Activated T-cell treated with anti-CD3 and anti-CD28 coated beads for 4 hours (primary cell): ENCODE results near the gene OXNAD1.

Experiments
- DNase-seq: peaks from one replicate; pipeline ENCODE4 v3.0.0-alpha.2; 2020

The OXNAD1 gene

DNA sequence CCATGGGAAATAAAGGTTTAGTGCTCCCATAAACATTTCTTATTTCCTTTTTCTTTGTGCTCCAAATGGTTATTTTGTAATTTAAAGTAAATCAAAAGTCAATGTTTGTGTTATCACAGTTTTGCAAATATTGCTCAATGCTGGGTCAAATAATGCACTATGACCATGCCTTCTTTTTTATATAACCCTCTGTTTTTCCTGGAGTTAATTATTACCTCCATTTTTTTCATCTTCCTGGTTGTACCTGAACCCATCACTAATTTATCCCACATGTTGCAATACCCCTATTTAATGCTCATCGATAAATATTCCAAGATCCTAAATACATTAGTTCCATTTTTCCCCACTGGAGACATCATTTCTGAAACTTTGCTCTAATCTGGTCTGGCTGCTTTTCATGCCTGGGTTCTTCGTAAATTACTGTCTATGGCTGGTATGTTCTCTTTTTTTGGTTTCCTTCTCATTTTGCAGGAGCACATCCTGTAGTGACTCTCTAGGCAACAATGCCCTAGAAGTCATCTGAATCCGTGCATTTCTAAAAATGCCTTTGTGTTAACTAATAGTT, 66.4 kb downstream of the OXNAD1 start:
- no peak for DNase-seq

- no peak for DNase-seq
These were observed 68.0 kb downstream of the OXNAD1 start for GRCh38 chr3:16332904-16333426.

- DNase-seq = no peak
These were observed 69.9 kb downstream of the OXNAD1 start for GRCh38 chr3:16334909-16335308.

- DNase-seq = no peak
These were observed 70.3 kb downstream of the OXNAD1 start for GRCh38 chr3:16335333-16335732.

- no peak for DNase-seq
These were observed 71.0 kb downstream of the OXNAD1 start for GRCh38 chr3:16335772-16336645.

DNA sequence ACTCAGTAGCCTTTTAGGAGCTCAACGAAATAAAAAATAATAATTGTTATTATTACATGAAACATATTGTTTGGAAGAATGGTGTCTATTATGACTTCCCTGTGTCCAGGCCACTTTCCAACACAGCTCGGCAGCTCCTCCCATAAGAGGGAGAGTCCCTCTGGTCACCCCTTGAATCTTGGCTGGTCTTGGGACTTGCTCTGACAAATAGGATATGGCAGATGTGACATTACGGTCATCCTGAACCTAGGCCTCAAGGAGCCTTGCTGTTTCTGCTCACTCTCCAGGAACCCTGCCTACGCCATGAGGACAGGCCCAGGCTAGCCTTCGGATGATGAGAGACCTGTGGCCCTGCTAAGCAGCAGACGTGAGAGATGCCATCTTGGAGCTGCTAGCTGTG, 71.8 kb downstream of the OXNAD1 start:
- DNase-seq = no peak

GRCh38 chr3:16337856-16338540, 73.0 kb downstream of the OXNAD1 start:
- DNase-seq = peak; percentile 26

GRCh38 chr3:16338999-16339398, 74.0 kb downstream of the OXNAD1 start:
- DNase-seq = no peak

- no peak for DNase-seq
These were observed 78.1 kb downstream of the OXNAD1 start for GRCh38 chr3:16343101-16343500.

- no peak for DNase-seq
These were observed 81.5 kb downstream of the OXNAD1 start for GRCh38 chr3:16346413-16347081.

DNA sequence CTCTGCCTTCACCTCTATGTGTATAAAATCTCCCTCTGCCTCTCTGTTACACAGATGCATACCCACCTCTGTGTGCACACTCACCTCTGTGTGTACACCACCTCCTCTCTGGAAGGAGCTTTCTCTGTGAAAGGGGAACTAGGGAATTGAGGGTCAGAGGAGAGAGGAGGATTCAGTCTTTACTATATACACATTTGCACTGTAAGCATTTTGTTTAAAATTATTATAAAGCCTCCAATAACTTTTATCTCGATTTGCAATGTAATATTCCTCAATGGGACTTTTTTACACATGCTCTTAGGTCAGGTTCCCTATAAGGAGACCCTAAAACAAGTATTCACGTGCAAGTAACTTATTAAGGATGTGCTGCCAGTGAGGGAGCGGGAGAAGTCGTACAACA, 82.5 kb downstream of the OXNAD1 start:
- no peak for DNase-seq

- DNase-seq = no peak
These were observed 85.1 kb downstream of the OXNAD1 start for GRCh38 chr3:16349986-16350596.

- no peak for DNase-seq
These were observed 85.7 kb downstream of the OXNAD1 start for GRCh38 chr3:16350597-16351318.

GRCh38 chr3:16352428-16352827, 87.4 kb downstream of the OXNAD1 start:
- no peak for DNase-seq

GRCh38 chr3:16354291-16354690, 89.3 kb downstream of the OXNAD1 start:
- no peak for DNase-seq
